HG02678 (cell line): ENCODE measurements around the gene MARCHF2.

Experiments
- ATAC-seq: cut with Tn5 transposase; IDR thresholded peaks from one replicate; pipeline ENCODE4 v1.9.1; 2021; ENCODE audit warnings: mild to moderate bottlenecking, moderate library complexity; ENCODE audit not compliant: unreplicated experiment

Gene MARCHF2

DNA sequence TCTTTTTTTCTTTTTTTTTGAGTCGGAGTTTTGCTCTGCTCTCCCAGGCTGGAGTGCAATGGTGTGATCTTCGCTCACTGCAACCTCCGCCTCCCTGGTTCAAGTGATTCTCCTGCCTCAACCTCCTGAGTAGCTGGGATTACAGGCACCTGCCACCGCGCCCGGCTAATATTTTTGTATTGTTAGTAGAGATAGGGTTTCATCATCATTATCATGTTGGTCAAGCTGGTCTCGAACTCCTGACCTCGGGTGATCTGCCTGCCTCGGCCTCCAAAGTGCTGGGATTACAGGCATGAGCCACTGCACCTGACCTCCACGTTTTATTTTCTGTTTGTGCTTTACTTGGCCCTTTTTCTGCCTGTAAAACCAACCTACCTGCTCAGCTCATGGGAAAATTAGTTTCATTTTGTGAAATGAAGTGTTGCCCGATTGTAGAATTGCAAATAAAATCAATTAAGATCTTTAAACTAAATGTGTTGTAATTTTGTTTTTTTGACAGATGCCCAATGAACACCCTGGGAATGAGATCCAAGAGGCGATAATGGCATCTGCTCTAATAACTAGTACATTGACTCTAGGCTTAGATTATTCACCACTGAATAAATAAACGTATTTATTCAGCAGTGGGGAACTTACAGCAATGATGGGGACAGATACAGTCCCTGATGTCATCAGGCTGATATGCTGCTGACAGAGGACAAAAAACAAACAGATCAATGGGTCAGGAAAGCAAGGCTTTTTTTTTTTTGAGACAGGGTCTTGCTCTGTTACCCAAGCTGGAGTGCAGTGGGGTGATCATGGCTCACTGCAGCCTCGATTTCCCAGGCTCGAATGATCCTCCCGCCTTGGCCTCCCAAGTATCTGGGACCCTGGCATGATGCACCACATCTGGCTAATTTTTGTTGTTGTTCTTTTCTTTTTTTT lies 25.2 kb upstream of the MARCHF2 start:
- no peak for ATAC-seq

- no peak for ATAC-seq
Measured at GRCh38 chr19:8388612-8388958, 24.5 kb upstream of the MARCHF2 start.

DNA sequence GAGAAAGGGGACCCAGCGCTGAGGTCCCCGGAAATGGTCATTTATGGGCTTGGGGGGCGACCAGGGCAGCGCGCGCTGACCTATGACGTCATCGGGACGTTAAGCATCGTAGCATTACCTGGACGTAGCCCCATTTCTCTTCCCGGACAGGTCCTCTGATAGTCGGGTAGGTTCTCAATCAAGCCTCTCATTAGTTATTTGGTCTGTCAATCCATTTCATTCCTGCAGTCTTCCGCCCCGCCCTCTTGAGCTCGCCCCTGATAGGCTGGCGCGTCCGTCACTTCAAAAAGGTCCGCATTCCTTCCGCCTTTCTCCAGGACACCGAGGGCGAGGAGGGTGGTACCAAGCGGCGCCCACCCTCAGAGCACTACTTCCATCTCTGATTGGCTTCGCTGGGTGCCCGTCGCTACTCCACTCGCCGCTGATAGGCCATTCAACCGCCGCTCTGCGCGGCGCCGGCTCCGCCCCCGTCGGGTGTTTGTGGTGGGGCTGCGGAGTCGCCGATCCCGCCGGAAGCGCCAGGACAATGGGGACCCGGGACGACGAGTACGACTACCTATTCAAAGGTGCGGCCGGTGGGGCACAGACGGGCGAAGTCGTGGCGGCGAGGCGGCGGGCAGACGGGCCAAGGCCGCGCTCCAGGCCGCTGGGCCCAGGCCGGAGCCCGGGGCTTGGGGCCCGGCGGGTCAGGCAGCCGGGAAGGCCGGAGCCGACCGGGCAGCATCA lies 23.1 kb upstream of the MARCHF2 start, which contains the start of gene RAB11B:
TSS of gene RAB11B (plus strand) at position 470 of the 726 bp plus-strand sequence. CDS start at position 527, 57 bp downstream.
- ATAC-seq: peak; percentile 87

DNA sequence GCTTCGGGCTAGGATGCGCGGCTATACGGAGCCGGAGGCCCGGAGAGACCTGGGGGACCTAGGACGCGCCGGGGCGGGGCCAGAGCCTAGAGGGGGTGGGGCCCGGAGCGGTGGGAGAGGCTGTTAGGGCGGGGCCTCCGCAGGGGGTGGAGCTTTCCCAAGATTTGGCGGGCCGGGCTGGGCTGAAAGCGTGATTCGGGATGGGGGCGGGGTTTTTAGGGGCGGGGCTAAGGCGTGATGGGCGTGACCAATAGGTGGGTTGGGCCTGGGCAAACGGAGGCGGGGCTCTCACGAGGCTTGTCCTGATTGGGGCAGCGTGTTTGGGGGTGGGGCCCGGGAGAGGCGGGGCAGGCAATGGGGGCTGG lies 22.5 kb upstream of the MARCHF2 start:
- peak; percentile 42 for ATAC-seq

DNA sequence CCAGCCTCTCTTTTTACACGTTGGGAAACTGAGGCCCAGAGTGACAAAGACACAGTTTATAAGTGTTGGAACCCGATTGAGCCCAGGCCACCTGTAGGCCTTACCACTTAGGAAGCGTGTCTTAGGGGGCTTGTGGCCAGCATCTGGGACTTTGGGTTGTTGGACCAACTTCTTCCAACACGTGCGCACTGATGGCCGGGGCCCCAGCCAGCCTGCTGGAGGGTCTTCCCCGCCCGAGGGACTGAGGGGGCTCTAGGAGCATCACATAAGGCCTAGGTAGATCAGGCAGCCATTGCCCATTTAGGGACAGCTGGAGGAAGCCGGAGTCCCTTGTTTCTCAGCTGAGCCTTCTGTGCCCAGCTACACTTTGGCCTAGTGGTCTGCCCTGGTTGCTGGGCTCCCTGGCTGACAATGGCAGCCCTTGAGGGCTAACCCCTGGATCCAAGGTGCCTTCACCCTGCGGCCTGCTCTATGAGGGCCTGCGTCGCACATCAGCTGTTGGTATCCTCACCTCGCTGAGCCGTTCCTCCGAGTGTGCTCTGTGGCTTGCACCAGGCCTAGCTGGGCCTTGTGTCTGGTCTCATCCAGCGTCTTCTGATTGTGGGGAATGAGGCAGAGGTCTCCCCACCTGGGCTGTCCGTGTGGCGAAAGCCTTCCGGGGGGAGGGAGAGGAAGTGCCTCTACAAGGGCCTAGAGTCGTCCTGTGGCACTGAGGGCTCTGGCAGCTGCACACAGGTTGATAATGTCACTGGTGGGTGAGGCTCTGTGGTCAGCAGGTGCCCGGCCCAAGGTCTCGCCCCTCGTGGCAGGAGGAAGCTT lies 21.7 kb upstream of the MARCHF2 start:
- no peak for ATAC-seq

GRCh38 chr19:8392017-8392591 lies 21.0 kb upstream of the MARCHF2 start:
- ATAC-seq: no peak

GRCh38 chr19:8393192-8393870 lies 19.8 kb upstream of the MARCHF2 start:
- ATAC-seq: no peak

DNA sequence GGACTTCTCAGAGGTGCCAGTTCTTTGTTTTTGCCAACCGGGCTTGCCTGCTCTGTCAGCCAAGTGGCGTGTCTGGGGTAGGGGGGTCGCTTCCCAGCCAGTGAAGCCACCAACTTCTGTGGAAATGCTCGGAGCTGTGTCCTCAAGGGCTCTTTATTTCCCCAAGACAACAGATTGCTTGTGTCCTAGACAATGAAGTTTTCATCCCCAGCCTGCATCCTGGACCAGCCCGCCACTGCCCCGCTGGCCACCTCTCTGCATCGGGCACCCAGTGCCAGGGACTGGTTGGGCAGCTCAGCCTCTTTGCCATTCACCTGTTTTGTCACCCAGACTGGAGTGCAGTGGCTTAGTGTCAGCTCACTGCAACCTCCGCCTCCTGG lies 19.2 kb upstream of the MARCHF2 start:
- no peak for ATAC-seq

GRCh38 chr19:8395621-8396082 lies 17.5 kb upstream of the MARCHF2 start:
- no peak for ATAC-seq

- no peak for ATAC-seq
Measured at GRCh38 chr19:8396185-8396562, 16.9 kb upstream of the MARCHF2 start.

GRCh38 chr19:8396563-8397203 lies 16.4 kb upstream of the MARCHF2 start:
- ATAC-seq: no peak

GRCh38 chr19:8397271-8397670 lies 15.8 kb upstream of the MARCHF2 start:
- no peak for ATAC-seq

DNA sequence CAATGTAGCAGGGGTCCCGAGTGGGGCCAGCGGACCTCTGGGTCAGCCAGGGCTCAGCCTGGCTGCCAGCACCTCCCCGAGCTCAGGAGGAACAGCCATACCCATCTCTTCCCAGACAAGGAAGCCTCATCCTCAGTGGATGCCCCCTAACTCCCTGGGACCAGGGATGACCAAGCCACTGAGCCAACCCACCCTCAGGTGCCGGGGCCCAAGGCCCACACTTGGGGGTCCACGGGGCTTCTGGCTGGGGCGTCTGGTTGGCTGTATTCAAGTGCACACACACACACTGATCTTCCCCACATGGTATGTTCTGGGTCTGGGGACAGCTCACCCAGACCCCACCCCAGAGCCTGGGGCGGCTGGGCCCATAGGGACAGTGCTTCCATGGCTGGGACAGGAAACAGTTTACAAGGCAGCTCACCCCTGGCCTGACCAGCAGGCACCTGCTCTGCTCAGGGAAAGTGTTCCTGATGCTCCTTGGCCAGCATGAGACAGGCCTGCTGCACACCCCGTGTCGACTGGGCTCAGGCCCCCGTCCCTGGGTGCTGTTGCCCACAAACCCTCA lies 15.3 kb upstream of the MARCHF2 start:
- no peak for ATAC-seq

DNA sequence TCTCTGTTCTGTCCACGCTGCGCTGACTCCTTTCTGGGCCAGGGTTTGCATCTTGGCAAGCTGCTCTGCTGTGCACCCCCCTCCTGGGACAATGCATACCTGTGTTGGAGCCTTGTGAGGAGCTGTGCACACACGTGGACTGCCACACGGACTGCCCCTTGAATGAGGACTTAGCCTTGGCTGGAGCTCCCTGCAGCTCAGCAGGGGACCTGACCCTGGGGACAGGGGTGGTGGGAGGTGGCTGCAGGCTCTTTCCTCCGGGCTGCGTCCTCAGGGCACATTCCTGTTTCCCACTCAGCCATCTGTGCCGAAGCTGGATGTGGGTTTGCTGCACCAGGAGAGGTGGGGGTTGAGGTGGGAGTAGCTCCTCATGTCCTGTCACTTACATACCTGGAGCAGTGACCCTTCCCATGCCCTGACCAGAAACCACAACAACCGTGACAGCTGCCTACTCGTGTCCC lies 14.8 kb upstream of the MARCHF2 start:
- ATAC-seq: no peak

DNA sequence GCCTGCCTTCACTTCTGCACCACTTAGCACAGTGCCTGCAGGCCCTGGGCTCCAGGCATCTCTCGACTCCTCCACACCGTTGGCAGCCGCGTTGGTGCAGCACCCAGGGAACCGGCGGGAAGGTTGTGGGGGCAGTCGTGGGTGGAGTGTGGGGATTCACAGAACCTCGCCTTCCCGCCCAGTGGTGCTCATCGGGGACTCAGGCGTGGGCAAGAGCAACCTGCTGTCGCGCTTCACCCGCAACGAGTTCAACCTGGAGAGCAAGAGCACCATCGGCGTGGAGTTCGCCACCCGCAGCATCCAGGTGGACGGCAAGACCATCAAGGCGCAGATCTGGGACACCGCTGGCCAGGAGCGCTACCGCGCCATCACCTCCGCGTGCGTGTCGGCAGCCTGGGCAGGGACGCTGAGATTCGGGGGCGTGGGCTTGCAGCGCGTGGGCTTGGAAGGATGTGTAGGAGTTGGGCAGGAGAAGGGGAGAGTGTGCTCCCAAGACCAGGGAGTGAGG lies 13.4 kb upstream of the MARCHF2 start:
- ATAC-seq: no peak

DNA sequence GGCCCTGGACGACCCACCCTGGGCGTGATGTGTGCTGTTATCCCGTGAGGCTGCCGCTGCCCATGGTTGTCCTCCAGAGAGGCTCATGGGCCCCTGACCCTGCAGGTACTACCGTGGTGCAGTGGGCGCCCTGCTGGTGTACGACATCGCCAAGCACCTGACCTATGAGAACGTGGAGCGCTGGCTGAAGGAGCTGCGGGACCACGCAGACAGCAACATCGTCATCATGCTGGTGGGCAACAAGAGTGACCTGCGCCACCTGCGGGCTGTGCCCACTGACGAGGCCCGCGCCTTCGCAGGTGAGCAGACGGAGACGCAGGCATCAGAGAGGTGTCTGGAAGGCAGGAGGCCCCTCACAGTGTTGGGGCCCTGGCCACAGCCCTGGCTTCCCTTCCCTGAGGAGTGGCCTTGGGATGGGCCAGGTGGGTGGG lies 11.1 kb upstream of the MARCHF2 start:
- ATAC-seq: no peak

DNA sequence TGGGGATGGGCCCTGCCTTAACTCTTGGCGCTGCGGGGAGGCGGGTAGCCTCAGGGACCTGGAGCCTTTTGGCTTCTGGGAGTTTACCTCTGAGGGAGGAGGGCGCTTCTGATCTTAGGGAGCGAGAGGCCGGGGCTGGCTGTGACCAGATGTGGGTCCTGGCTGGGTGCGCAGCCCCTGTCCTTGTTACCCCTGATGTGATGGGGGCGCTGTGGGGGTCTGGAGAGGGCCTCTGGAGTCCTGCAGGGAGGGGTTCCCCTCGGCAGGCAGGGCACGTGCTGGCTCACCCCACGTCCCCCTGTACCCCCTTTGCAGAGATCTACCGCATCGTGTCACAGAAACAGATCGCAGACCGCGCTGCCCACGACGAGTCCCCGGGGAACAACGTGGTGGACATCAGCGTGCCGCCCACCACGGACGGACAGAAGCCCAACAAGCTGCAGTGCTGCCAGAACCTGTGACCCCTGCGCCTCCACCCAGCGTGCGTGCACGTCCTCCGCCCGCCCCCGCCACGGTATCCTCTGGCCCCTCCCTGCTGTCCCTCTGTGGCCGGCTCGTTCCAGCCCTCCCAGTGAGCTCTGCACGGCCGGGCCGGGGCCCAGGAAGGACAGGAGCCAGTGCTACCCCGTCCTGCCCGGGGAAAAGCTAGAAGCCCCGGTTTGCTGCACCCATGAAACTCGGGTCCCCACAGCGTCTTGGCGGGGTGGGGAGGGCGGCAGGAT lies 9.8 kb upstream of the MARCHF2 start:
- no peak for ATAC-seq

GRCh38 chr19:8403820-8404109 lies 9.3 kb upstream of the MARCHF2 start:
- ATAC-seq: no peak
